ENCODE results near the gene ARG2. TPM values are rescaled to one million over a fixed set of nuclear protein-coding genes. Genes with fewer than 3 reads are reported as not detected.

ARG2 gene
- total and polyA plus RNA-seq, 10 of the 15 experiments (the other 5 are each of a cell fraction or from before 2014, with no cell fraction given), result 0.48 to 7.8 (median 1.1) TPM

DNA sequence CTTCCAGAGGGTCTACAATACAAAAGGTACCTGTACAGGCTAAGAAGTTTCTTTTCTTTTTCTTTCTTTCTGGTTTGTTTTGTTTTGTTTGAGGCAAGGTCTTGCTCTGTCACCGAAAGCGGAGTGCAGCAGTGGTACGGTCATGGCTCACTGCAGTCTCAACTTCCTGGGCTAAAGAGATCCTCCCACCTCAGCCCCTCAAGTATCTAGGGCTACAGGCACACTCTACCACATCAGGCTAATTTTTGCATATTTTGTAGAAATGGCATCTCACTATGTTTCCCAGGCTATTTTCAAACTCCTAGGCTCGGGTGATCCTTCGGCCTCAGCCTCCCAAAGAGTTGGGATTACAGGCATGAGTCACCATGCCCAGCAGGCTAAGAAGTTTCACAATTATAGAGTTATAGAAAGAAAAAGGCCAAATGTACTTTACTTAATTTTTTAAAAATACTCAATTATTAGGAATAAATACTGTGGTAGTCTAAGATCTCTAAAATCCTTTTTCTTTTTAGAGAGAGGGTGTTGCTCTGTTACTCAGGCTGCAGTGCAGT is 16.6 kb upstream of the ARG2 start (continued):
- peak; percentile 92 for TF ChIP-seq PAX5 (IDR thresholded peaks at IDR 0.05; ENCODE audit: borderline replicate concordance, low read depth, low read length)
- TF ChIP-seq SRF (IDR thresholded peaks at IDR 0.05; ENCODE audit: low read depth in 2 of 2, low read length in 2 of 2), result no peak
- peak; percentile 30 to 34; a peak in 2 of 4 replicates for TF ChIP-seq IKZF2 (IDR thresholded peaks at IDR 0.05)
- TF ChIP-seq ATF7 (IDR thresholded peaks at IDR 0.05; ENCODE audit: low read depth), result no peak
- TF ChIP-seq, protein P1, sequence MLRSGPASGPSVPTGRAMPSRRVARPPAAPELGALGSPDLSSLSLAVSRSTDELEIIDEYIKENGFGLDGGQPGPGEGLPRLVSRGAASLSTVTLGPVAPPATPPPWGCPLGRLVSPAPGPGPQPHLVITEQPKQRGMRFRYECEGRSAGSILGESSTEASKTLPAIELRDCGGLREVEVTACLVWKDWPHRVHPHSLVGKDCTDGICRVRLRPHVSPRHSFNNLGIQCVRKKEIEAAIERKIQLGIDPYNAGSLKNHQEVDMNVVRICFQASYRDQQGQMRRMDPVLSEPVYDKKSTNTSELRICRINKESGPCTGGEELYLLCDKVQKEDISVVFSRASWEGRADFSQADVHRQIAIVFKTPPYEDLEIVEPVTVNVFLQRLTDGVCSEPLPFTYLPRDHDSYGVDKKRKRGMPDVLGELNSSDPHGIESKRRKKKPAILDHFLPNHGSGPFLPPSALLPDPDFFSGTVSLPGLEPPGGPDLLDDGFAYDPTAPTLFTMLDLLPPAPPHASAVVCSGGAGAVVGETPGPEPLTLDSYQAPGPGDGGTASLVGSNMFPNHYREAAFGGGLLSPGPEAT (IDR thresholded peaks at IDR 0.05; ENCODE audit: low read depth), result peak; percentile 25; the same call in 1 of the 2 replicates
- no peak for TF ChIP-seq ETV6 (conservative IDR thresholded peaks at IDR 0.05 in 1 of 2, IDR thresholded peaks at IDR 0.05 in 1 of 2; ENCODE audit: borderline replicate concordance in 1 of 2, low read depth in 1 of 2)
- TF ChIP-seq BHLHE40 (IDR thresholded peaks at IDR 0.05; ENCODE audit: borderline replicate concordance in 1 of 2, low read depth in 2 of 2, low read length in 1 of 2), result 0 out of 4 replicates have a peak, but pooled peaks of 1 of the 2 experiments have one; percentile 9
- no peak for TF ChIP-seq HDAC6 (IDR thresholded peaks at IDR 0.05; ENCODE audit: unreplicated experiment)
- TF ChIP-seq NFYB (IDR thresholded peaks at IDR 0.05; ENCODE audit: insufficient read depth, low read depth, low read length), result no peak
- peak; percentile 25; the same call in 1 of the 2 replicates for TF ChIP-seq RUNX3 (IDR thresholded peaks at IDR 0.05; ENCODE audit: low read length)
- TF ChIP-seq NR2C2 (IDR thresholded peaks at IDR 0.05; ENCODE audit: borderline replicate concordance, control insufficient read depth, insufficient read length, low read depth), result no peak
- TF ChIP-seq POLR2A (IDR thresholded peaks at IDR 0.05; ENCODE audit: low read depth, low read length), result 0 out of 2 replicates have a peak, but pooled peaks have one; percentile 24
- TF ChIP-seq YBX1 (IDR thresholded peaks at IDR 0.05), result no peak
- TF ChIP-seq BRCA1 (IDR thresholded peaks at IDR 0.05; ENCODE audit: low read depth, low read length), result no peak
- TF ChIP-seq ZNF217 (IDR thresholded peaks at IDR 0.05), result no peak
- TF ChIP-seq GABPA (IDR thresholded peaks at IDR 0.05; ENCODE audit: low read depth), result no peak
- TF ChIP-seq LARP7 (IDR thresholded peaks at IDR 0.05), result no peak
